IMR-90 (cell line): ENCODE data around the gene TULP4.

Experiments used
- CTCF ChIP-seq: conservative IDR thresholded peaks from 2 replicates; pipeline ENCODE4 v1.5.1; 2012; ENCODE audit warnings: mild to moderate bottlenecking, low read depth, low read length, improper control_type of control experiment
- NFE2L2 ChIP-seq: fragments of 150-350 bp; IDR thresholded peaks from 2 replicates; pipeline ENCODE4 v1.6.1; 2016; ENCODE audit warnings: low read depth, mild to moderate bottlenecking, low read length
- POLR2A ChIP-seq: IDR thresholded peaks from 2 replicates; pipeline ENCODE4 v1.6.1; 2012; ENCODE audit warnings: mild to moderate bottlenecking, low read depth, low read length
- RAD21 ChIP-seq: IDR thresholded peaks from 2 replicates; pipeline ENCODE4 v1.6.1; 2012; ENCODE audit warnings: low read length, improper control_type of control experiment

- no peak for TF ChIP-seq RAD21
- no peak for TF ChIP-seq NFE2L2
- TF ChIP-seq CTCF = no peak
- no peak for TF ChIP-seq POLR2A
These were observed 16.7 kb downstream of the TULP4 start for GRCh38 chr6:158328952-158329351.
